Activated CD8-positive, alpha-beta T cell treated with anti-CD3 and anti-CD28 coated beads for 36 hours (primary cell): ENCODE data around the gene CSF1. TPM values are rescaled to one million over a fixed set of nuclear protein-coding genes. Genes with fewer than 3 reads are reported as not detected.

Experiments
- ATAC-seq: fragments of 200-7000 bp; cut with Tn5 transposase; one replicate; pipeline ENCODE4 v1.10.0; 2021; ENCODE audit warnings: mild to moderate bottlenecking, moderate library complexity
- CTCF ChIA-PET: fragments of 350-600 bp; sonication (Branson Sonifier 250); formaldehyde crosslinking; loops from one replicate; lab custom pipeline; 2021; ENCODE audit warnings: antibody characterized with exemption; lab: Charles Lee
- POLR2A ChIA-PET: fragments of 350-600 bp; sonication (Branson Sonifier 250); formaldehyde crosslinking; loops from one replicate; lab custom pipeline; 2021; ENCODE audit warnings: antibody characterized with exemption; lab: Charles Lee
- DNase-seq: peaks from one replicate; pipeline ENCODE4 v3.0.0-alpha.2; 2020
- H3K27ac Mint-ChIP-seq: one replicate; pipeline ENCODE4 v1.8.0; 2021; ENCODE audit warnings: mild to moderate bottlenecking, mixed read lengths
- H3K27me3 Mint-ChIP-seq: one replicate; pipeline ENCODE4 v1.8.0; 2021; ENCODE audit warnings: mixed read lengths
- H3K36me3 Mint-ChIP-seq: one replicate; pipeline ENCODE4 v1.8.0; 2021; ENCODE audit warnings: low read depth, mixed read lengths
- H3K4me1 Mint-ChIP-seq: one replicate; pipeline ENCODE4 v1.8.0; 2021; ENCODE audit warnings: low read depth, mixed read lengths
- H3K4me3 Mint-ChIP-seq: one replicate; pipeline ENCODE4 v1.8.0; 2021; ENCODE audit warnings: mild to moderate bottlenecking, moderate library complexity, mixed read lengths
- H3K9me3 Mint-ChIP-seq: one replicate; pipeline ENCODE4 v1.8.0; 2021; ENCODE audit warnings: mixed read lengths
- CTCF ChIP-seq: fragments of 200-600 bp; IDR thresholded peaks from one replicate; pipeline ENCODE4 v1.8.0; 2022; ENCODE audit warnings: antibody characterized with exemption, mild to moderate bottlenecking
- intact Hi-C: fragments of 100-400 bp; cut with micrococcal nuclease; formaldehyde crosslinking; loops from one replicate; pipeline ENCODE4 v1.10.0; 2022
- total RNA-seq, 2 experiments: library from RNA; stranded (reverse); gene quantifications; one replicate each; pipeline ENCODE4 v1.2.3, GENCODE V29; 2021

CSF1 gene
- total RNA-seq, 2 experiments from 2014 or later, result 28.3 to 33.3 TPM

- no peak overlapping the region for H3K4me3 Mint-ChIP-seq
- H3K27ac Mint-ChIP-seq, result no peak overlapping the region
- intact Hi-C loops, result no loop called here
Measured at GRCh38 chr1:109895720-109896504, 14.7 kb upstream of the CSF1 start.

GRCh38 chr1:109896681-109897080 is 14.0 kb upstream of the CSF1 start:
- no peak overlapping the region for H3K4me3 Mint-ChIP-seq
- intact Hi-C loops, result no loop called here
- no peak overlapping the region for H3K27ac Mint-ChIP-seq
- H3K4me1 Mint-ChIP-seq, result peaks cover 10% of the 10 kb centered on the region
- no peak for TF ChIP-seq CTCF
- ATAC-seq (no peak), DNase-seq (no peak)
- no peaks in the 10 kb centered on the region for H3K9me3 Mint-ChIP-seq
- H3K36me3 Mint-ChIP-seq, result no peaks in the 10 kb centered on the region
- ChIA-PET CTCF (interaction anchor here (1.0 to 1.7 kb wide), 5 partner anchors 9 to 119 kb away, joined by 3 to 6 read pairs (median 4); partner anchors contain the start of gene AHCYL1), POLR2A (interaction anchor here (0.8 kb wide), 1 partner anchor 15 kb away, joined by 3 read pairs; no protein-coding TSS in a partner anchor)
- no peaks in the 10 kb centered on the region for H3K27me3 Mint-ChIP-seq

More at GRCh38 chr1:109895720-109896504, 14.7 kb upstream of the CSF1 start:
- Mint-ChIP-seq H3K9me3 (no peaks in the 10 kb centered on the region), H3K4me1 (peaks cover 17% of the 10 kb centered on the region), H3K27me3 (no peaks in the 10 kb centered on the region), H3K36me3 (no peaks in the 10 kb centered on the region)
- ChIA-PET POLR2A (interaction anchor here (0.8 to 1.3 kb wide), 2 partner anchors 15 to 21 kb away, joined by 3 read pairs; no protein-coding TSS in a partner anchor), CTCF (interaction anchor here (1.0 to 1.7 kb wide), 5 partner anchors 9 to 118 kb away, joined by 3 to 9 read pairs (median 4); partner anchors contain the start of gene AHCYL1)
- TF ChIP-seq CTCF, result no peak
- ATAC-seq, result peak; percentile 35
- peak; percentile 53 for DNase-seq

- Mint-ChIP-seq H3K27me3 (no peaks in the 10 kb centered on the region), H3K4me1 (peaks cover 7% of the 10 kb centered on the region), H3K9me3 (no peaks in the 10 kb centered on the region), H3K4me3 (no peak overlapping the region), H3K36me3 (no peaks in the 10 kb centered on the region), H3K27ac (peak overlapping the region; percentile 19)
- ChIA-PET CTCF (interaction anchor here (0.7 to 1.7 kb wide), 5 partner anchors 10 to 120 kb away, joined by 3 to 6 read pairs (median 4); partner anchors contain the start of gene AHCYL1), POLR2A (interaction anchor here (0.8 kb wide), 1 partner anchor 88 kb away, joined by 3 read pairs; the partner anchor contains the start of gene AHCYL1)
- intact Hi-C loops, result no loop called here
- no peak for DNase-seq
- TF ChIP-seq CTCF, result no peak
- ATAC-seq, result no peak
Measured at GRCh38 chr1:109897259-109897955, 13.2 kb upstream of the CSF1 start.

GRCh38 chr1:109898842-109899241 is 11.8 kb upstream of the CSF1 start:
- H3K4me1 Mint-ChIP-seq, result peaks cover 7% of the 10 kb centered on the region
- no peak overlapping the region for H3K27ac Mint-ChIP-seq
- no peak for TF ChIP-seq CTCF
- intact Hi-C loops, result no loop called here
- DNase-seq (no peak), ATAC-seq (no peak)
- POLR2A ChIA-PET, result no interaction called here
- H3K36me3 Mint-ChIP-seq, result no peaks in the 10 kb centered on the region
- H3K4me3 Mint-ChIP-seq, result no peak overlapping the region
- H3K9me3 Mint-ChIP-seq, result no peaks in the 10 kb centered on the region
- CTCF ChIA-PET, result no interaction called here
- H3K27me3 Mint-ChIP-seq, result no peaks in the 10 kb centered on the region
